Prostate gland (tissue), 2 donors: ENCODE measurements around the gene KIFBP. TPM values are rescaled to one million over a fixed set of nuclear protein-coding genes. Genes with fewer than 3 reads are reported as not detected.
"Not testable (repeated sequence)": the region's sequence is repeated elsewhere in the genome, so short reads cannot be mapped to it uniquely, and the experiment has no call there.

Experiments used
- DNase-seq: peaks from one replicate; pipeline ENCODE4 v3.0.0-alpha.2; 2019; ENCODE audit warnings: low spot score
- H3K27ac ChIP-seq, 2 donors: fragments of 200-600 bp; sonication (generic); 2 replicates each; pipeline ENCODE4 v1.5.1; 2017 to 2019
- H3K27me3 ChIP-seq: fragments of 200-600 bp; sonication (generic); replicated peaks from 2 replicates; pipeline ENCODE4 v1.5.1; 2019; ENCODE audit not compliant: insufficient read depth
- H3K36me3 ChIP-seq, 2 donors: fragments of 200-600 bp; sonication (generic); 1 replicate in 1 of 2; 2 replicates in 1 of 2; pipeline versions ENCODE4 v1.5.1 to v1.8.1; 2017 to 2019
- H3K4me1 ChIP-seq: fragments of 200-600 bp; sonication (generic); replicated peaks from 2 replicates; pipeline ENCODE4 v1.5.1; 2019
- H3K4me3 ChIP-seq, 2 donors: fragments of 200-600 bp; sonication (generic); 2 replicates each; pipeline ENCODE4 v1.5.1; 2017 to 2019
- H3K9me3 ChIP-seq: fragments of 200-600 bp; sonication (generic); 2 replicates; pipeline ENCODE4 v1.5.1; 2017
- POLR2A ChIP-seq: fragments of 450-650 bp; IDR thresholded peaks from one replicate; pipeline ENCODE4 v1.6.1; 2016; ENCODE audit warnings: antibody characterized with exemption, mild to moderate bottlenecking
- POLR2AphosphoS5 ChIP-seq: sonication (generic); formaldehyde crosslinking; IDR thresholded peaks from one replicate; pipeline ENCODE4 v1.6.1; 2017; ENCODE audit warnings: antibody characterized with exemption
- WGBS: methylation state at CpG from one replicate; pipeline ENCODE4 v1.1.5; 2018; 5-methylcytosine and 5-hydroxymethylcytosine counted together
- intact Hi-C: fragments of 100-400 bp; cut with DNase I; formaldehyde crosslinking; loops from one replicate; pipeline ENCODE4 v1.14.2; 2022
- total RNA-seq, 2 donors: library from RNA; depleted of rRNA; stranded (reverse); fragments of >200 nt; gene quantifications; one replicate each; pipeline ENCODE4 v1.1.0, GENCODE V29; 2016
- TF ChIP-seq, protein P1 (sequence below), 4 experiments: fragments of 200-600 bp in 2 of 4; fragments of 450-650 bp in 2 of 4; sonication (generic) in 2 of 4; IDR thresholded peaks; 1 replicate in 3 of 4; 2 replicates in 1 of 4; pipeline ENCODE4 v1.5.1; 2016 to 2019; ENCODE audit warnings: antibody characterized with exemption in 4 of 4, mild to moderate bottlenecking in 2 of 4, moderate library complexity in 2 of 4

Gene KIFBP, protein sequence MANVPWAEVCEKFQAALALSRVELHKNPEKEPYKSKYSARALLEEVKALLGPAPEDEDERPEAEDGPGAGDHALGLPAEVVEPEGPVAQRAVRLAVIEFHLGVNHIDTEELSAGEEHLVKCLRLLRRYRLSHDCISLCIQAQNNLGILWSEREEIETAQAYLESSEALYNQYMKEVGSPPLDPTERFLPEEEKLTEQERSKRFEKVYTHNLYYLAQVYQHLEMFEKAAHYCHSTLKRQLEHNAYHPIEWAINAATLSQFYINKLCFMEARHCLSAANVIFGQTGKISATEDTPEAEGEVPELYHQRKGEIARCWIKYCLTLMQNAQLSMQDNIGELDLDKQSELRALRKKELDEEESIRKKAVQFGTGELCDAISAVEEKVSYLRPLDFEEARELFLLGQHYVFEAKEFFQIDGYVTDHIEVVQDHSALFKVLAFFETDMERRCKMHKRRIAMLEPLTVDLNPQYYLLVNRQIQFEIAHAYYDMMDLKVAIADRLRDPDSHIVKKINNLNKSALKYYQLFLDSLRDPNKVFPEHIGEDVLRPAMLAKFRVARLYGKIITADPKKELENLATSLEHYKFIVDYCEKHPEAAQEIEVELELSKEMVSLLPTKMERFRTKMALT
- total RNA-seq, result 10 to 100 TPM; 37.3 to 46.7 TPM

DNA sequence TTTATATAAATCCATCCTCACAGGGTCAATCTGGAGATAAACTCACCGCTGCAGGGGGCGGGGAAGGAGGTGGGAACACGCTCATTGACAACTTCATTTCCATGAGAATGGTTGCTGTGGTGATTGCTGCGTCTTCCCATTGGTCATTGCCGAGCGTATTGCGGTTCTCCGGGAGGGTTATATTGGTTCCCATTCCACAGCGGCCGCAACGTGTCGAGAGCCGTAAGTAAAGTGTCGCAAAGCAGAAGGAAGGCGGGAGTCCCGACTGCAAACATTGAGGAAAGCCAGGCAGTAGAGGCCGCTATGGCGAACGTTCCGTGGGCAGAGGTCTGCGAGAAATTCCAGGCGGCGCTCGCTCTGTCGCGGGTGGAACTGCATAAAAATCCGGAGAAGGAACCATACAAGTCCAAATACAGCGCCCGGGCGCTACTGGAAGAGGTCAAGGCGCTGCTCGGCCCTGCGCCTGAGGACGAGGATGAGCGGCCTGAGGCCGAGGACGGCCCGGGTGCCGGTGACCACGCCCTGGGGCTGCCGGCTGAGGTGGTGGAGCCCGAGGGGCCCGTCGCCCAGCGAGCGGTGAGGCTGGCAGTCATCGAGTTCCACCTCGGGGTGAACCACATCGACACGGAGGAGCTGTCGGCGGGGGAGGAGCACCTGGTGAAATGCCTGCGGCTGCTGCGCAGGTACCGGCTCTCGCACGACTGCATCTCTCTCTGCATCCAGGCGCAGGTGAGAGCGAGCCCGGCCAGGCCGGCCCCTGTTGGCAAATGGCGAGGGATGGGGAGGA is at the start of gene KIFBP:
TSS of gene KIFBP (plus strand) at position 274 of the 787 bp plus-strand sequence. CDS start at position 304, 30 bp downstream.
- Histone ChIP-seq H3K4me3 (peak within 1 kb of the TSS; percentile 68 to 80), H3K27me3 (no peaks in the 10 kb centered on the region), H3K27ac (peak within 1 kb of the TSS; percentile 81 to 83), H3K9me3 (no peaks in the 10 kb centered on the region), H3K4me1 (peaks cover 4% of the 10 kb centered on the region), H3K36me3 (no peaks in the 10 kb centered on the region)
- under 1% methylated on average over 62 of the region's 62 CpGs for WGBS
- intact Hi-C loops, result loop anchor here (2.0 kb wide), 1 partner anchor 134 kb away; no protein-coding TSS in a partner anchor
- TF ChIP-seq POLR2AphosphoS5 (peak; percentile 99), POLR2A (peak; percentile 89)
- TF ChIP-seq, protein P1, sequence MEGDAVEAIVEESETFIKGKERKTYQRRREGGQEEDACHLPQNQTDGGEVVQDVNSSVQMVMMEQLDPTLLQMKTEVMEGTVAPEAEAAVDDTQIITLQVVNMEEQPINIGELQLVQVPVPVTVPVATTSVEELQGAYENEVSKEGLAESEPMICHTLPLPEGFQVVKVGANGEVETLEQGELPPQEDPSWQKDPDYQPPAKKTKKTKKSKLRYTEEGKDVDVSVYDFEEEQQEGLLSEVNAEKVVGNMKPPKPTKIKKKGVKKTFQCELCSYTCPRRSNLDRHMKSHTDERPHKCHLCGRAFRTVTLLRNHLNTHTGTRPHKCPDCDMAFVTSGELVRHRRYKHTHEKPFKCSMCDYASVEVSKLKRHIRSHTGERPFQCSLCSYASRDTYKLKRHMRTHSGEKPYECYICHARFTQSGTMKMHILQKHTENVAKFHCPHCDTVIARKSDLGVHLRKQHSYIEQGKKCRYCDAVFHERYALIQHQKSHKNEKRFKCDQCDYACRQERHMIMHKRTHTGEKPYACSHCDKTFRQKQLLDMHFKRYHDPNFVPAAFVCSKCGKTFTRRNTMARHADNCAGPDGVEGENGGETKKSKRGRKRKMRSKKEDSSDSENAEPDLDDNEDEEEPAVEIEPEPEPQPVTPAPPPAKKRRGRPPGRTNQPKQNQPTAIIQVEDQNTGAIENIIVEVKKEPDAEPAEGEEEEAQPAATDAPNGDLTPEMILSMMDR (IDR thresholded peaks at IDR 0.05), result peak; percentile 11 to 54 (median 44)
- DNase-seq, result peak; percentile 96

DNA sequence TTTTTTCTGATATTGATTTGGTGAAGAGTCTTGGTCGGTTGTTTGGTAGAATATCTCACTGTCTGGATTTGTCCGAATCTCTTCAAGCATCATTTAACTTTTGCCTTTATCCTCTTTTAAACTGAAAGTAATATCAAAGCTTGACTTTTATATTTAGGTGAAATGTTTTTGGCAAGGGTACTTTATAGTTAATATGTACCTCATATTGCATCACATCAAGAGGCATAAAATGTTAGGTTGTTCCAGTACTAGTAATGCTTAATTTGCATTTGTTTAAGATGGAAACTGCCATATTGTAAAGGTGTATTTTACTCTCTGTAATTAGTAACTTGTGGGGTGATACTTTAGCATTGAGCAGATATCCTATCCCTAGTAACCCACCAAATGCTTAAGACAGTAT is 49.7 kb upstream of the KIFBP start:
- Histone ChIP-seq H3K4me1 (no peaks in the 10 kb centered on the region), H3K4me3 (no peak overlapping the region), H3K27ac (no peak overlapping the region), H3K27me3 (no peaks in the 10 kb centered on the region), H3K36me3 (no peaks in the 10 kb centered on the region), H3K9me3 (no peaks in the 10 kb centered on the region)
- 90% methylated on average over 2 of the region's 2 CpGs for WGBS
- intact Hi-C loops, result no loop called here
- no peak for DNase-seq
- TF ChIP-seq POLR2AphosphoS5 (no peak), POLR2A (no peak)
- TF ChIP-seq, protein P1 (IDR thresholded peaks at IDR 0.05), result no peak

DNA sequence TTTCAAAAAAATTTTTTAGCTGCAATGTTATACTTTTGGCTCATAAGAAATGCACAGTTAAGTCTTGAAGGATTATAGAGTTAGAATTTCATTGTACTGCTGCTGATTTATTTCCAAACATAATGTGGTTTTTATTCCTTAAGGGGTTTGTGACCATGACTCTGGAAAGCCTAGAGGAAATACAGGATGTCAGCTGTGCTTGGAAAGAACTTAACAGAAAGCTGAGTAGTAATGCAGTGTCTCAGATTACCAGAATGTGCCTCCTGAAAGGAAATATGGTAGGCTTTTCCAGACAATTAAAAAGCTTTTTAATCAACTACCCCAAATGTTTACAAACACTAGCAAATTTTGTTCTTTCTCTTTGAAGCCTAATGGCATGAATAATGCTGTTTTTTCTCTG is 47.7 kb upstream of the KIFBP start:
- H3K9me3 ChIP-seq, H3K36me3 ChIP-seq, H3K27me3 ChIP-seq, H3K27ac ChIP-seq, H3K4me3 ChIP-seq, DNase-seq, H3K4me1 ChIP-seq, intact Hi-C loops: not testable (repeated sequence)

DNA sequence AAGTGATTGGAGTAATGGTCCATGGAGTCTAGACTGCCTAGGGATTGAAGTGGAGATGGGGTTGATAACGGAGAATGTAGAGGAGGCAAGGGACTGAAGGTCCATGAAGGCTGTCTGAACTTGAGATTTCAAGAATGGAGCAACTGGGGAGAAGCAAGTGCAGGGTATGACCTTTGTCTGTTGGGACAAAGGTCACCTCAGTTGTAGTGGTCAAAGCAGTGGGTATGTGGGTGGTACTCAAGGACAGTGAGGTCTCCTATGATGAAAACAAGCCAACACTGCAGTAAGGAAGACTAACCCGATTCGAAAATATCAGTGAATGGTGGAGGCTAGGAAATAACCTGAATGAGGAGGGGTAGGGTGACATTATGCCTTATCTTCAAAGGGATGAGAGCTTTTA is 38.0 kb upstream of the KIFBP start:
- H3K4me1 ChIP-seq, result no peaks in the 10 kb centered on the region
- peaks cover 0 to 7% of the 10 kb centered on the region in 2 donors for H3K36me3 ChIP-seq
- no peak for TF ChIP-seq POLR2AphosphoS5
- TF ChIP-seq POLR2A, result no peak
- TF ChIP-seq, protein P1 (IDR thresholded peaks at IDR 0.05), result no peak
- H3K9me3 ChIP-seq, result no peaks in the 10 kb centered on the region
- intact Hi-C loops, result no loop called here
- DNase-seq, result no peak
- no peak overlapping the region for H3K27ac ChIP-seq
- 98% methylated on average over 3 of the region's 3 CpGs for WGBS
- H3K4me3 ChIP-seq, result no peak overlapping the region
- no peaks in the 10 kb centered on the region for H3K27me3 ChIP-seq

DNA sequence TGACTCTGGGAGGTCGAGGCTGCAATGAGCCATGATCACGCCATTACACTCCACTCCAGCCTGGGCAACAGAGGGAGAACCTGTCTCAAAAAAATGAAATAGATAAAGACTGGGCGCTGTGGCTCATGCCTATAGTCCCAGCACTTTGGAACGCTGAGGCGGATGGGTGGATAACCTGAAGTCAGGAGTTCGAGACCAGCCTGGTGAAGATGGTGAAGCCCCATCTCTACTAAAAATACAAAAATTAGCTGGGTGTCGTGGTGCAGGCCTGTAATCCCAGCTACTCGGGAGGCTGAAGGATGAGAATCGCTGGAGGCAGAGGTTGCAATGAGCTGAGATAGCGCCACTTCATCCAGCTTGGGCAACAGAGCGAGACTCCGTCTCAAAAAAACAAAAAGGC is 33.7 kb upstream of the KIFBP start:
- Histone ChIP-seq H3K27me3 (no peaks in the 10 kb centered on the region), H3K4me1 (no peaks in the 10 kb centered on the region), H3K4me3 (no peak overlapping the region), H3K27ac (no peak overlapping the region), H3K9me3 (no peaks in the 10 kb centered on the region), H3K36me3 (no peaks in the 10 kb centered on the region)
- intact Hi-C loops, result no loop called here
- TF ChIP-seq POLR2AphosphoS5 (no peak), POLR2A (no peak)
- TF ChIP-seq, protein P1 (IDR thresholded peaks at IDR 0.05), result no peak
- no peak for DNase-seq
- WGBS, result 93% methylated on average over 12 of the region's 12 CpGs
